Right lobe of liver (tissue), 6 donors: Measurements from ENCODE around the gene CCK. TPM values are rescaled to one million over a fixed set of nuclear protein-coding genes. Genes with fewer than 3 reads are reported as not detected.
A peak's percentile ranks its signal among the peaks of the same experiment; 100 is the strongest.

Experiments used
- ATAC-seq, 4 donors: fragments of 200-7000 bp; cut with Tn5 transposase; one replicate each; pipeline ENCODE4 v1.9.1; 2020; ENCODE audit warnings: mild to moderate bottlenecking in 4 of 4, moderate library complexity in 4 of 4
- DNase-seq, 3 donors: peaks; one replicate each; pipeline ENCODE4 v3.0.0-alpha.2; 2020
- H3K27ac ChIP-seq, 3 donors: fragments of 200-600 bp; one replicate each; pipeline ENCODE4 v1.8.0; 2022
- H3K27me3 ChIP-seq, 2 donors: fragments of 200-600 bp; one replicate each; pipeline ENCODE4 v1.8.0; 2022
- H3K36me3 ChIP-seq, 4 donors: fragments of 200-600 bp; sonication (generic) in 1 of 4; one replicate each; pipeline versions ENCODE4 v1.5.1 to v1.8.0; 2017 to 2022; ENCODE audit warnings: control low read depth in 1 of 4
- H3K4me1 ChIP-seq, 4 donors: fragments of 200-600 bp; sonication (generic) in 1 of 4; one replicate each; pipeline versions ENCODE4 v1.5.1 to v1.8.0; 2017 to 2022; ENCODE audit warnings: control low read depth in 1 of 4
- H3K4me3 ChIP-seq, 3 donors: fragments of 200-600 bp; one replicate each; pipeline ENCODE4 v1.8.0; 2022
- H3K9me3 ChIP-seq, 4 donors: fragments of 200-600 bp; sonication (generic) in 1 of 4; one replicate each; pipeline versions ENCODE4 v1.5.1 to v1.8.0; 2017 to 2022; ENCODE audit warnings: control low read depth in 1 of 4
- POLR2A ChIP-seq: fragments of 450-650 bp; IDR thresholded peaks from one replicate; pipeline ENCODE4 v1.6.1; 2017; ENCODE audit warnings: antibody characterized with exemption, mild to moderate bottlenecking
- WGBS: methylation state at CpG from one replicate; pipeline ENCODE4 v1.1.6; 2018; ENCODE audit warnings: low coverage, low lambda C conversion rate; ENCODE audit not compliant: insufficient coverage; ENCODE audit errors: missing lambda C conversion rate; 5-methylcytosine and 5-hydroxymethylcytosine counted together
- intact Hi-C, 2 donors: fragments of 100-400 bp; cut with DNase I; formaldehyde crosslinking; loops; one replicate each; pipeline versions ENCODE4 v1.11.2 to v1.14.1; 2022
- total RNA-seq, 6 experiments: library from RNA; depleted of rRNA in 2 of 6; stranded (reverse); fragments of >200 nt in 2 of 6; fragmentation: NEBNext Ultra II Directional in 3 of 6; extraction: Animal tissue kit (Norgen Biotek cat#: 25700) in 3 of 6; gene quantifications; one replicate each; pipeline versions ENCODE4 v1.1.0 to v1.2.4, GENCODE V29; 2016 to 2023
- TF ChIP-seq, protein P1 (sequence below), 4 donors: fragments of 200-600 bp in 3 of 4; fragments of 450-650 bp in 1 of 4; IDR thresholded peaks; one replicate each; pipeline versions ENCODE4 v1.5.1 to v1.8.0; 2016 to 2022; ENCODE audit warnings: antibody characterized with exemption in 4 of 4, mild to moderate bottlenecking in 2 of 4
- donor health status: DM: no; HTN: yes; CAD: no.
- donor health status: DM: no; HTN: no; CAD: no.
- donor health status: DM: no; HTN: no; CAD: no.
- donor health status: DM: no; HTN: yes; CAD: no.
- donor health status: DM: no; HTN: yes; CAD: no.

The CCK gene
- total RNA-seq, 6 experiments from 2014 or later = not detected

DNA sequence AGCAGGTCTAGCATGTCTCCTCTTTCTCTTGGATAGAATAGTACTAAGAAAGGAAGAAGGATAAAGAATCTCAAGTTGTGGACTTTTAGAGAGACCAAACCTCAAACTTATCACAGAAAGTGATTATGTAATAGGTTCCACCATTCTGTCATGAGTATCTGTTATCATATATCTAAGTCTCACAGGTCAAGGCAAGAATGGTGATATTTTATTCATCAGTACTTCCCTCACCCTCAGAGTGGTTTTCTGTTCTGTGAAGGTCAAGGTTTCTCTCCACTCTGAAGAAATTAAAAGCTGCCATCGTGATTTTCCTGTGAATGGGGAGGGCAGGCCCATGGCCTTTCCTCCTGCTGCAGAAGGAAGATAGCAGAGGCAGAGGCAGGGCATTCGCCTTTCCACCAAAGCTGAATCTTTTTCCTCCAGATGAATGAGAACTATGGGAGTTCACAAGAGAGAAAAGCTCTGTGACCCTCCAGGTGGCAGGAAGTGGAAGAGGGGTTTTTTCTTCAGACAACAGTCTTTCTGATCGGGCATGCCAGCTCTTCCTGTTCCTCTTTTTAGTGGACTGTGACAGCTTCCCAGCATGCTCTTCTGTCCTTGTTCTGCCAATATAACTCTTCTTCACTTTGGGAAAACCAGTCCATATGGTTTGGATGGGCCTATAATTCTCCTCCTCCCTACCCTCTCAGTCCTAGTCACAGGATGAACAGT lies 37.1 kb upstream of the CCK start:
- Histone ChIP-seq H3K9me3 (no peaks in the 10 kb centered on the region), H3K27ac (no peak overlapping the region), H3K4me3 (no peak overlapping the region), H3K27me3 (no peaks in the 10 kb centered on the region), H3K36me3 (no peaks in the 10 kb centered on the region), H3K4me1 (no peaks in the 10 kb centered on the region)
- DNase-seq = no peak
- no peak for ATAC-seq
- TF ChIP-seq POLR2A = no peak
- TF ChIP-seq, protein P1, sequence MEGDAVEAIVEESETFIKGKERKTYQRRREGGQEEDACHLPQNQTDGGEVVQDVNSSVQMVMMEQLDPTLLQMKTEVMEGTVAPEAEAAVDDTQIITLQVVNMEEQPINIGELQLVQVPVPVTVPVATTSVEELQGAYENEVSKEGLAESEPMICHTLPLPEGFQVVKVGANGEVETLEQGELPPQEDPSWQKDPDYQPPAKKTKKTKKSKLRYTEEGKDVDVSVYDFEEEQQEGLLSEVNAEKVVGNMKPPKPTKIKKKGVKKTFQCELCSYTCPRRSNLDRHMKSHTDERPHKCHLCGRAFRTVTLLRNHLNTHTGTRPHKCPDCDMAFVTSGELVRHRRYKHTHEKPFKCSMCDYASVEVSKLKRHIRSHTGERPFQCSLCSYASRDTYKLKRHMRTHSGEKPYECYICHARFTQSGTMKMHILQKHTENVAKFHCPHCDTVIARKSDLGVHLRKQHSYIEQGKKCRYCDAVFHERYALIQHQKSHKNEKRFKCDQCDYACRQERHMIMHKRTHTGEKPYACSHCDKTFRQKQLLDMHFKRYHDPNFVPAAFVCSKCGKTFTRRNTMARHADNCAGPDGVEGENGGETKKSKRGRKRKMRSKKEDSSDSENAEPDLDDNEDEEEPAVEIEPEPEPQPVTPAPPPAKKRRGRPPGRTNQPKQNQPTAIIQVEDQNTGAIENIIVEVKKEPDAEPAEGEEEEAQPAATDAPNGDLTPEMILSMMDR (IDR thresholded peaks at IDR 0.05) = no peak
- intact Hi-C loops = no loop called here
- 21% methylated on average over 3 of the region's 3 CpGs for WGBS

DNA sequence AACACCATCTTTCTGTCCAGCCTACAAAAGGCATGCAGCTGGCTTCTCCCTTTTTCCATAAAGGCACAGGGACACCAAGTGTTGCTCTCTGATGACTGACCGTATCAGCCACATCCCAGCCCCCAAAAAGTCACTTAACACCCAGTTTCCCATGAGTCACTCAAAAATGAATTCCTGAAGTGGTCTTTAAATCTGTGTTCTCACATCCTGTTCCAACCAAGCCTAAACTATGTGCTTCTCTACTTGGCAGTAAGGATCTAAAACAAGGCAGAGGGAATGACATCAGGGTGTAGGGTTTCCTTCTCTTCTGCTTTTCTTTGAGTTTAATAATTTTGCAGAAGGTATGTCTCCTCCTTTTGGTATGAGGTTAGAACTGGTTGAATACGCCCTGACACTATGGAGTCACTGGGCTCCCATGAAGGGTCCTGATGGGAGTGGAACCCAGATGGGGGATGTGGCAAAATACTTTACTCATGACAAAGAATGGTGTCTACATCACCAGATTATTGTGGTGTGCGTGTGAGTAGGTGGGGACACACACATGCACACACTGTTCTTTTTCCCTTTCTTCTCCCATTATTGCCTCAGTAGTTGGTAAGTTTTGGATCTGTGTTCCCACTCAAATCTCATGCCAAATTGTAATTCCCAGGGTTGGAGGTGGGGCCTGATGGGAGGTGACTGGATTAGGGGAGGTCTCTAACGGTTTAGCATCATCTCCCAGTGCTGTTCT lies 35.6 kb upstream of the CCK start:
- no peak for TF ChIP-seq POLR2A
- TF ChIP-seq, protein P1 (IDR thresholded peaks at IDR 0.05) = no peak
- ATAC-seq = no peak
- 29% methylated on average over 3 of the region's 4 CpGs for WGBS
- no peak for DNase-seq
- H3K4me3 ChIP-seq = no peak overlapping the region
- intact Hi-C loops = no loop called here
- H3K9me3 ChIP-seq = no peaks in the 10 kb centered on the region
- H3K27ac ChIP-seq = no peak overlapping the region
- no peaks in the 10 kb centered on the region for H3K36me3 ChIP-seq
- no peaks in the 10 kb centered on the region for H3K27me3 ChIP-seq
- H3K4me1 ChIP-seq = no peaks in the 10 kb centered on the region

DNA sequence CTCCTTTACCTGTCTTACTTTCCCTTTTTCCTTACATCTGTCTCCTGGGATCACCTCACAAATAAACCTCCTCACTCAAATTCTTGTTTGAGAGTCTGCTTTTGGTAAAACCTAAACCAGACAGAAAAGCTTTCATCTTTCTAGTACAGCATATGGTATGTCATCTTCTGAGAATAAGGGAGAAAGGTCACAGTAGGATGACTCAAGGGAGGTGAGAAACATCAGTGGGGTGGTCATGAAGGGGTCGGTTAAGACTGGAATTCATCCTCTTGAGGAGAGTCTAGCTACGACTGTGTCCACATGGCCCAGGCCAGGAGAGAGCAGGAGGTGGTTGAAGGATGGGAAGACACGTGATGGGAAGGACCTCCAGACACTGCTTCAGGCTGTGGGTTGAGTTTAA lies 34.8 kb upstream of the CCK start:
- ATAC-seq = no peak
- TF ChIP-seq, protein P1 (IDR thresholded peaks at IDR 0.05) = no peak
- TF ChIP-seq POLR2A = no peak
- H3K4me3 ChIP-seq = no peak overlapping the region
- no peak for DNase-seq
- H3K36me3 ChIP-seq = no peaks in the 10 kb centered on the region
- no peaks in the 10 kb centered on the region for H3K4me1 ChIP-seq
- intact Hi-C loops = no loop called here
- H3K27me3 ChIP-seq = no peaks in the 10 kb centered on the region
- H3K9me3 ChIP-seq = no peaks in the 10 kb centered on the region
- 30% methylated on average over 3 of the region's 3 CpGs for WGBS
- no peak overlapping the region for H3K27ac ChIP-seq

DNA sequence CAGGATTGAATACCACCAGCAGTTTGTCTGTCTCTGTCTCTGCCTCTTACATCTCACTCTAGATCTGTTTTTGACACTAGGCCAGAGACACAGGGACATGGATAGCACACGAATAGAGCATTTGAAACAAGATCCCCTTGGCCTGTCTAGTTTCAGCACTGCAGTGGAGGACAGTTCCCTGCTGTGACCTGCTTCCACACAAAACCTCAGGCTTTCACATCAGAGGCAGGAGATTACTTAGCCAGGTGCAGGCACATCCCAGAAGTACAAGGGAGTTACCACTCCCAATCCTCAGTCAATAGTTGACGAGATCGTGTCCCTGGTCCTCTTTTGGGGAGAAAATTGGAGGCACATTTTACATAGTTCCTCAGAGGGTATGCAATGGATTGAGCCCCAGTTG lies 34.0 kb upstream of the CCK start:
- intact Hi-C loops = no loop called here
- H3K4me3 ChIP-seq = no peak overlapping the region
- H3K27ac ChIP-seq = no peak overlapping the region
- 4% methylated on average over 3 of the region's 3 CpGs for WGBS
- H3K27me3 ChIP-seq = no peaks in the 10 kb centered on the region
- no peaks in the 10 kb centered on the region for H3K36me3 ChIP-seq
- H3K9me3 ChIP-seq = no peaks in the 10 kb centered on the region
- ATAC-seq (peak in 3 of 4 donors; percentile 47 to 70 (median 49)), DNase-seq (peak in 2 of 3 donors; percentile 25 to 49)
- no peaks in the 10 kb centered on the region for H3K4me1 ChIP-seq
- TF ChIP-seq, protein P1 (IDR thresholded peaks at IDR 0.05) = no peak
- no peak for TF ChIP-seq POLR2A
